H1 (cell line): ENCODE results near the gene SLC38A2.

ENCODE experiments used
- EP300 ChIP-seq, 2 experiments: IDR thresholded peaks; 1 replicate in 1 of 2; 2 replicates in 1 of 2; pipeline ENCODE4 v1.6.1; 2011 to 2012; ENCODE audit warnings: low read depth in 2 of 2, low read length in 2 of 2, mild to moderate bottlenecking in 2 of 2, borderline replicate concordance in 1 of 2, inconsistent platforms in 1 of 2, moderate library complexity in 1 of 2
- EZH2 ChIP-seq: fragments of 200-600 bp; sonication (generic); IDR thresholded peaks from 2 replicates; pipeline ENCODE4 v1.7.1; 2012; ENCODE audit warnings: low read depth, mild to moderate bottlenecking, moderate library complexity, low read length, inconsistent platforms; ENCODE audit not compliant: severe bottlenecking
- POLR2A ChIP-seq, 2 experiments: IDR thresholded peaks; 1 replicate in 1 of 2; 2 replicates in 1 of 2; pipeline ENCODE4 v1.6.1; 2011; ENCODE audit warnings: low read depth in 2 of 2, low read length in 2 of 2, mild to moderate bottlenecking in 2 of 2; ENCODE audit errors: control extremely low read depth in 1 of 2
- RFX5 ChIP-seq: IDR thresholded peaks from 2 replicates; pipeline ENCODE4 v1.6.1; 2011; ENCODE audit warnings: low read depth, low read length, improper control_type of control experiment, borderline replicate concordance
- TF ChIP-seq, protein P1 (sequence below): fragments of 300-600 bp; sonication (generic); IDR thresholded peaks from 2 replicates; pipeline ENCODE4 v1.7.1; 2012; ENCODE audit warnings: low read length, moderate library complexity, mild to moderate bottlenecking, inconsistent platforms; ENCODE audit not compliant: insufficient replicate concordance
- TF ChIP-seq, protein P2 (sequence below), 3 experiments: IDR thresholded peaks; 1 replicate in 2 of 3; 2 replicates in 1 of 3; pipeline versions ENCODE4 v1.5.1 to v1.6.1; 2011; ENCODE audit warnings: low read length in 3 of 3, mild to moderate bottlenecking in 3 of 3, inconsistent platforms in 2 of 3, low read depth in 1 of 3, moderate library complexity in 1 of 3; ENCODE audit not compliant: insufficient read depth in 1 of 3; ENCODE audit errors: control extremely low read depth in 1 of 3

DNA sequence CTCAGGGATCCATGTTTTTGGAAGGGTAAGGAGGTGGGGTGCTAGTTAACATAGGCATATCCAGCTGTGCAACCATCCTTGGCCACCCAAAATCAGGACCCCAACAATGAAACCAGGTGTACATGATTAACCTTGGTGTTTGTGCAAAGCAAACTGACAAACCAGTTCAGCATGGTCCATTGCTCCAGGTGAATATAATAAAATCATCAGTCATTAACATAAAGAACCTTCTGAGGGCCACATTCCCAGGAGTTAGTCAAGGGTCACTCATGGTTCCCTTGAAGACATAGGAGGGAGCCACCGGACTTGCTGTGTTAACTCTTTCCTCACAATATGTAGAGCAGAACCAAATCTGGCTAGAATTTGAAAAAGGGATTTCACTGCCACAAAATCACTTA is 17.8 kb downstream of the SLC38A2 start:
- TF ChIP-seq EZH2: no peak
- no peak for TF ChIP-seq RFX5
- TF ChIP-seq, protein P1, sequence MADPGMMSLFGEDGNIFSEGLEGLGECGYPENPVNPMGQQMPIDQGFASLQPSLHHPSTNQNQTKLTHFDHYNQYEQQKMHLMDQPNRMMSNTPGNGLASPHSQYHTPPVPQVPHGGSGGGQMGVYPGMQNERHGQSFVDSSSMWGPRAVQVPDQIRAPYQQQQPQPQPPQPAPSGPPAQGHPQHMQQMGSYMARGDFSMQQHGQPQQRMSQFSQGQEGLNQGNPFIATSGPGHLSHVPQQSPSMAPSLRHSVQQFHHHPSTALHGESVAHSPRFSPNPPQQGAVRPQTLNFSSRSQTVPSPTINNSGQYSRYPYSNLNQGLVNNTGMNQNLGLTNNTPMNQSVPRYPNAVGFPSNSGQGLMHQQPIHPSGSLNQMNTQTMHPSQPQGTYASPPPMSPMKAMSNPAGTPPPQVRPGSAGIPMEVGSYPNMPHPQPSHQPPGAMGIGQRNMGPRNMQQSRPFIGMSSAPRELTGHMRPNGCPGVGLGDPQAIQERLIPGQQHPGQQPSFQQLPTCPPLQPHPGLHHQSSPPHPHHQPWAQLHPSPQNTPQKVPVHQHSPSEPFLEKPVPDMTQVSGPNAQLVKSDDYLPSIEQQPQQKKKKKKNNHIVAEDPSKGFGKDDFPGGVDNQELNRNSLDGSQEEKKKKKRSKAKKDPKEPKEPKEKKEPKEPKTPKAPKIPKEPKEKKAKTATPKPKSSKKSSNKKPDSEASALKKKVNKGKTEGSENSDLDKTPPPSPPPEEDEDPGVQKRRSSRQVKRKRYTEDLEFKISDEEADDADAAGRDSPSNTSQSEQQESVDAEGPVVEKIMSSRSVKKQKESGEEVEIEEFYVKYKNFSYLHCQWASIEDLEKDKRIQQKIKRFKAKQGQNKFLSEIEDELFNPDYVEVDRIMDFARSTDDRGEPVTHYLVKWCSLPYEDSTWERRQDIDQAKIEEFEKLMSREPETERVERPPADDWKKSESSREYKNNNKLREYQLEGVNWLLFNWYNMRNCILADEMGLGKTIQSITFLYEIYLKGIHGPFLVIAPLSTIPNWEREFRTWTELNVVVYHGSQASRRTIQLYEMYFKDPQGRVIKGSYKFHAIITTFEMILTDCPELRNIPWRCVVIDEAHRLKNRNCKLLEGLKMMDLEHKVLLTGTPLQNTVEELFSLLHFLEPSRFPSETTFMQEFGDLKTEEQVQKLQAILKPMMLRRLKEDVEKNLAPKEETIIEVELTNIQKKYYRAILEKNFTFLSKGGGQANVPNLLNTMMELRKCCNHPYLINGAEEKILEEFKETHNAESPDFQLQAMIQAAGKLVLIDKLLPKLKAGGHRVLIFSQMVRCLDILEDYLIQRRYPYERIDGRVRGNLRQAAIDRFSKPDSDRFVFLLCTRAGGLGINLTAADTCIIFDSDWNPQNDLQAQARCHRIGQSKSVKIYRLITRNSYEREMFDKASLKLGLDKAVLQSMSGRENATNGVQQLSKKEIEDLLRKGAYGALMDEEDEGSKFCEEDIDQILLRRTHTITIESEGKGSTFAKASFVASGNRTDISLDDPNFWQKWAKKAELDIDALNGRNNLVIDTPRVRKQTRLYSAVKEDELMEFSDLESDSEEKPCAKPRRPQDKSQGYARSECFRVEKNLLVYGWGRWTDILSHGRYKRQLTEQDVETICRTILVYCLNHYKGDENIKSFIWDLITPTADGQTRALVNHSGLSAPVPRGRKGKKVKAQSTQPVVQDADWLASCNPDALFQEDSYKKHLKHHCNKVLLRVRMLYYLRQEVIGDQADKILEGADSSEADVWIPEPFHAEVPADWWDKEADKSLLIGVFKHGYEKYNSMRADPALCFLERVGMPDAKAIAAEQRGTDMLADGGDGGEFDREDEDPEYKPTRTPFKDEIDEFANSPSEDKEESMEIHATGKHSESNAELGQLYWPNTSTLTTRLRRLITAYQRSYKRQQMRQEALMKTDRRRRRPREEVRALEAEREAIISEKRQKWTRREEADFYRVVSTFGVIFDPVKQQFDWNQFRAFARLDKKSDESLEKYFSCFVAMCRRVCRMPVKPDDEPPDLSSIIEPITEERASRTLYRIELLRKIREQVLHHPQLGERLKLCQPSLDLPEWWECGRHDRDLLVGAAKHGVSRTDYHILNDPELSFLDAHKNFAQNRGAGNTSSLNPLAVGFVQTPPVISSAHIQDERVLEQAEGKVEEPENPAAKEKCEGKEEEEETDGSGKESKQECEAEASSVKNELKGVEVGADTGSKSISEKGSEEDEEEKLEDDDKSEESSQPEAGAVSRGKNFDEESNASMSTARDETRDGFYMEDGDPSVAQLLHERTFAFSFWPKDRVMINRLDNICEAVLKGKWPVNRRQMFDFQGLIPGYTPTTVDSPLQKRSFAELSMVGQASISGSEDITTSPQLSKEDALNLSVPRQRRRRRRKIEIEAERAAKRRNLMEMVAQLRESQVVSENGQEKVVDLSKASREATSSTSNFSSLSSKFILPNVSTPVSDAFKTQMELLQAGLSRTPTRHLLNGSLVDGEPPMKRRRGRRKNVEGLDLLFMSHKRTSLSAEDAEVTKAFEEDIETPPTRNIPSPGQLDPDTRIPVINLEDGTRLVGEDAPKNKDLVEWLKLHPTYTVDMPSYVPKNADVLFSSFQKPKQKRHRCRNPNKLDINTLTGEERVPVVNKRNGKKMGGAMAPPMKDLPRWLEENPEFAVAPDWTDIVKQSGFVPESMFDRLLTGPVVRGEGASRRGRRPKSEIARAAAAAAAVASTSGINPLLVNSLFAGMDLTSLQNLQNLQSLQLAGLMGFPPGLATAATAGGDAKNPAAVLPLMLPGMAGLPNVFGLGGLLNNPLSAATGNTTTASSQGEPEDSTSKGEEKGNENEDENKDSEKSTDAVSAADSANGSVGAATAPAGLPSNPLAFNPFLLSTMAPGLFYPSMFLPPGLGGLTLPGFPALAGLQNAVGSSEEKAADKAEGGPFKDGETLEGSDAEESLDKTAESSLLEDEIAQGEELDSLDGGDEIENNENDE: no peak
- TF ChIP-seq, protein P2, sequence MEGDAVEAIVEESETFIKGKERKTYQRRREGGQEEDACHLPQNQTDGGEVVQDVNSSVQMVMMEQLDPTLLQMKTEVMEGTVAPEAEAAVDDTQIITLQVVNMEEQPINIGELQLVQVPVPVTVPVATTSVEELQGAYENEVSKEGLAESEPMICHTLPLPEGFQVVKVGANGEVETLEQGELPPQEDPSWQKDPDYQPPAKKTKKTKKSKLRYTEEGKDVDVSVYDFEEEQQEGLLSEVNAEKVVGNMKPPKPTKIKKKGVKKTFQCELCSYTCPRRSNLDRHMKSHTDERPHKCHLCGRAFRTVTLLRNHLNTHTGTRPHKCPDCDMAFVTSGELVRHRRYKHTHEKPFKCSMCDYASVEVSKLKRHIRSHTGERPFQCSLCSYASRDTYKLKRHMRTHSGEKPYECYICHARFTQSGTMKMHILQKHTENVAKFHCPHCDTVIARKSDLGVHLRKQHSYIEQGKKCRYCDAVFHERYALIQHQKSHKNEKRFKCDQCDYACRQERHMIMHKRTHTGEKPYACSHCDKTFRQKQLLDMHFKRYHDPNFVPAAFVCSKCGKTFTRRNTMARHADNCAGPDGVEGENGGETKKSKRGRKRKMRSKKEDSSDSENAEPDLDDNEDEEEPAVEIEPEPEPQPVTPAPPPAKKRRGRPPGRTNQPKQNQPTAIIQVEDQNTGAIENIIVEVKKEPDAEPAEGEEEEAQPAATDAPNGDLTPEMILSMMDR (IDR thresholded peaks at IDR 0.05; ENCODE audit: control extremely low read depth in 1 of 3, insufficient read depth in 1 of 3, low read depth in 1 of 3, low read length in 3 of 3): no peak
- no peak for TF ChIP-seq POLR2A (IDR thresholded peaks at IDR 0.05; ENCODE audit: control extremely low read depth in 1 of 2, low read depth in 2 of 2, low read length in 2 of 2)
- TF ChIP-seq EP300 (IDR thresholded peaks at IDR 0.05; ENCODE audit: borderline replicate concordance in 1 of 2, low read depth in 2 of 2, low read length in 2 of 2): no peak
